NCI-H82 treated with DMSO at 0.1 percent for 48 hours (cell line): ENCODE measurements around the gene KLRB1.
"Not testable (repeated sequence)": the region's sequence is repeated elsewhere in the genome, so short reads cannot be mapped to it uniquely, and the experiment has no call there.

Experiments used
- DNase-seq: peaks from one replicate; lab custom pipeline; 2025; ENCODE audit not compliant: unreplicated experiment; lab: John Stamatoyannopoulos, UW

KLRB1 gene

GRCh38 chr12:9607716-9608115, at the start of gene KLRB1:
Gene KLRB1 (minus strand): TSS chr12:9607916. CDS start chr12:9607839, 77 bp downstream.
- no peak for DNase-seq

DNA sequence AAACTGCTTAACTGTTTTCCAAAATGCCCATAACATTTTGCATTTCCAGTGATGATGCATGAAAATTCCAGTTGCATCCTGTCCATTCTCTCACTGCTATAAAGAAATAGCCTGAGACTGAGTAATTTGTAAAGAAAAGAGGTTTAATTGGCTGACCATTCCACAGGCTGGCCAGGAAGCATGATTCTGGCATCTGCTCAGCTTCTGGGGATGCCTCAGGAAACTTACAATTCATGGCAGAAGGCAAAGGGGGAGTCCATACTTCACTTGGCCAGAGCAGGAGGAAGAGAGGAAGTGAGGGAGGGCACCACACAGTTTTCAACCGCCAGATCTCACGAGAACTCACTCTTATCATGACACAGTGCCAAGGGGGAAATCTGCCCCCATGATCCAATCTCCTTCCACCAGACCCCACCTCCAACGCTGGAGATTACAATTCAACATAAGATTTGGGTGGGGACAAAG, 43.6 kb upstream of the KLRB1 start:
- no peak for DNase-seq

DNA sequence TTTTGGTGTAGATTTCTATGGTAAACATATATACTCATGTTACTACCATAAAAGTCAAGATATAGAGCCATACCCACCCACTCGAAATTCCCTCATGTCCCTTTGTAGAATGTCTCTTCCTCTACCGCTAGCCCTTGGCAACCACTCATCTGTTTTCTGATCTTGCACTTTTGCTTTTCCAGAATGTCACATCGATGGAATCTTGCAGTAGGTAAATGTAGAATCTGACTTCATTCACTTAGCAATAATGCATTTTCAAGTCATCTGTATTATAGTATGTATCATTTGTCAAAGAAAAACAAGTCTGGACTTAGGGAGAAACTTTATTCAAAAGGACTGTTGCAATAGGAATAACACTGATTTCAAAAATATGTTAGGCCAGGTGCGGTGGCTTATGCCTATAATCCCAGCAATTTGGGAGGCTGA, 42.4 kb upstream of the KLRB1 start:
- DNase-seq, result no peak

DNA sequence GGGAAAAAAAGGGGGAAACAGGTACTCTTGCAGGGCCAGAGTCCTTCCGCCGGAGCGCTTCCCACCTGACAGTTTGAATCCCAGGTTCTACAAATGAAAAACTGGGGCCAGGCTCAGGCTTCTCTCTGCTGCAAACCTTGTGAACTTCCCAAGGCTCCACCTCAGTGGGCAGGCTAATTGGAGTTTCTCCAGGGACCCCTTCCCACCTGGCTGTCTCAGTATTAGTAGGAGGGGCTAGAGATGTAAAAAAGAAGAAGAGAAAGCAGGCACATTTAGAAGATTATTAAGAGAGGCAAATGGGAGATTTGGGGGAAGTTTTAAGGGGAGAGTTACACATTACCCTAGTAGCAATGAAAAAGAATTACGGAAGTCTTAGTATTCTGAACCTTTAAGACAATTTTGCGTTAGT, 41.8 kb upstream of the KLRB1 start:
- no peak for DNase-seq

DNA sequence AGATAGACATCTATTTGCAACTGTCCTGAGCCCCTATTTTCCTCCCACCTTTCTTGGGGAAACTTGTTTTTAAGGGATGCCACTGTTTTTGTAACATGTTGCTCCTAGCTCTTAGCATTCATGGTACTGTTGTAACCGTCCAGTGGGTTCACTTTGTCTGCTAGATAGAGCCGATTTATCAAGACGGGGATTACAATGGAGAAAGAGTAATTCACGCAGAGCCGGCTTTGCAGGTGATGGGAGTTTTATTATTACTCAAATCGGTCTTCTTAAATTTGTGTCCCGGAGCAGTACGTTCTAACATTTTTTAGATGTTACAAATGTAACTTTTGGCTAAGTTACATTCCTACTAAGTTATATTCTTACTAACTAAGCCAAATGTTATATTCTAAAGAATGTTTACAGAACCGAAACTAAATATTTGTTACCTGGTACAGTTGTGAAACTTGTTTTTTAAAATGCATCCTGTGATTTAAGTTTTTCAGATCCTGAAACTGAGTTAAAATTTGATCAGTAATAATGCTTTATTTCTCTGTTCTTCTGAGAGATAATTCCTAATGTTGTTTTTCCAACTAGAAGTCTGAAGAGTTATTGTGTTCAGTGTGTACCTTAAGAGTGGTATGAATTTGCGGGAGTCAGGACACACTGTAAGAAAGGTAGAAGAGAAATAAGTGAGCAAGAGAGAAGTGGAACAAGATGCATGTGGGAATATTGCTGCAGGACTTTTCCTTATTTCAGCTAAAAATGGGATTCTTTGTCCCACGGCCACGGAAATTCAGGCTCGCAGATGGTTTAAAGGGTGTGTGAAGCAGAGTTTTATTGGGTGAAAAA, 41.2 kb upstream of the KLRB1 start:
- DNase-seq, result no peak

DNA sequence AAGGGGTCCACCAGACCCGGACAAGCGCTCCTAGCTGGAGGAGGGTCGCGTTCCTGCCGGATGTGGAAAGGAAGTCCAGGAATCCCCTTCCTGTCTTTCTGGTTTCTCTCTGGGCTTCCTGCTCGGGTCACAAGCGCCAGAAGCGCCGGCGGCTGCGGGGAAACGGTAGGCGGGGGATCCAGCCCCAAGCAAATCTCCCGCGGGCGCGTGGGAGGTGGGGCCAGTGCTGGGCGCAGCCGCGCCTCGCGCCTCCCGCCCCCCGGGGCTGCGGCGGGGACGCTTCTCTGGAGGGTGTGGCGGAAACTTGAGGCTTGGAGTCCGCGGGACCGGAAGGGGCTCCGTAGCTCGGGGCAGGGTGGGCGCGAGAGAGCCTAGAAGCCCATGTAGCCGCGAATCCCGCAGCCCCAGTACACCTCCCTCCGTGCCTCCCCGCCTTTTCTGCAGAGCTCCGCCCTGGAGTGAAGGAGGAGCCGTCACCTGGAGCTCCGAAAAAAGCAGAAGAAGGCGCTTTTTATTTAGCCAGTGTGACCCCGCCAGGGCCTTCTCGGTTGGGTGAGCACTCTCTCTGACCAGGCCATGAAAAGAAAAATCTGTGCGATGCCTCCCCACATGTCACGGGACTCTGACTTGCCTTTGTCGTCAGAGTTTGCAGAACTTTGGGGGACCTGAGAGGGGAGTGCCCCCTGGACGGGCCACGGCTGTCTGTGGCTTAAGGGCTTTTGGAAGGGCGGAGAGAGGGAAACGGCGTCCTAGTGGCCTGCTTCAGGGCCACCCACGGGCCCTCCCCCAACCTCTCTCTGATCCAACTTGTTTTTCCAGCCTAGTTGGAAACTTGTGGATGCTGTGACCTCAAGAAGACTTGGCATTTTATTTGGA, 40.3 kb upstream of the KLRB1 start:
- DNase-seq, result peak; percentile 55

DNA sequence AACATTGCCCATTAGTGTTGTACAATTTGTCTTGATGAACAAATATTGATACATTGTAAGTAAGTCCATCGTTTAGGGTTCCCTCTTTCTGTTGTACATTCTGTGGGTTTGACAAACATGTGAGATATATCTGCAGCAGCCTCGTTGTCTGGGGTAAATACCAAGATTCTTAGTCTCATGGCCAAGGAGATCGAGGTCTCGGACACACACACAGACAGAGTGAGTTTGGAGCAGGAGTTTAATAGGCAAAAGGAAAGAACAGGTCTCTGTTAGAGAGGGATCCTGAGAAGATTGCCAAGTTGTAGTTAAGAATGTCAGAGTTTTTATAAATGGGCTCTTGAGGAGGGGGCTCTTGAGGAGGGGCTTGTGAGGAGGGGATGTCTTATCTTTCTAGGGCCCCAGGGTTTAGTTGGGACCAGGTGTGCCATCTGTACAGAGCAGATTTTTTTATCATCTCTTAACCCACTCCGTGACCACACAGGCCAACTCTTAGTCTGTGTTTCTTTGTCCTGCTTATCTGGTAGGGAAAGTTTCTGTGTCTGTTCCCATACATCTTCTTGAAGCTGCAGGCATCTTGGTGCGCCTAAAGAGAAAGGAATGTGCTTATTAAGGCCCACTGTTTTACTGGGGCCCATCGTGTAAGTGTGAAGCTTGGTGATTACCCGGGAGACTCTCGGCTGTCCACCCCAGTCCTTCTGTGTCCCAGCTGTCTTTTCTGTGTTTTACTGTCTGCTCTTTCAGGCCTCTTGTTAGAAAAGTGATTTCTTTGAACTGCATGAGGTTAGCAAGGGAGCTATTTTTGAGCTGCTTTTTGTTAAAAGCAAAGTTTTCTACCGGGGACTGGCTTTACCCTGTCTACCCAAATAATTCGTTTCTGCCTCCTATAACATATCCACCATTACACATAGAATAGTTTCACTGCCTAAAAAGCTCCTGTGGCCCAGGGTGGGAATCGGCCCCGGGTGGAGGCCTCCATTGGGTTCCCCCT, 39.4 kb upstream of the KLRB1 start:
- no peak for DNase-seq

DNA sequence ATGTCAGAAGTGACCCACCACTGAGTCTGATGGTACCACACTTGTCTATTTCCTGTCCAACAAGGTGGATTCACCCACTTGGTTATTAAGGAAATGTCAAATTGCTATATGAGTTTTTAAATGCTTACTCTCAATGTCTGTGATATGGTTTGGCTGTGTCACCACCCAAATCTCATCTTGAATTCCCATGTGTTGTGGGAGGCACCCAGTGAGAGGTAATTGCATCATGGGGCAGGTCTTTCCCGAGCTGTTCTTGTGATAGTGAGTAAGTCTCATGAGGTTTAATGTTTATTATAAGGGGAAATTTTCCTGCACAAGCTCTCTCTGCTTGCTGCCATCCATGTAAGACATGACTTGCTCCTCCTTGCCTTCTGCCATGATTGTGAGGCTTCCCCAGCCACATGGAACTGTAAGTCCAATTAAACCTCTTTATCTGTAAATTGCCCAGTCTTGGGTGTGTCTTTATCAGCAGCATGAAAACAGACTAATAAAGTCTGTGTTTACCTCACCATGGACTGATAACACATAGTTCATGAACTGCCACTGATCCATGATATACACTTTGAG, 37.4 kb upstream of the KLRB1 start:
- DNase-seq, result not testable (repeated sequence)

- DNase-seq, result no peak
Observed at GRCh38 chr12:9643266-9643660, 35.5 kb upstream of the KLRB1 start.

GRCh38 chr12:9642606-9643265, 35.0 kb upstream of the KLRB1 start:
- no peak for DNase-seq

DNA sequence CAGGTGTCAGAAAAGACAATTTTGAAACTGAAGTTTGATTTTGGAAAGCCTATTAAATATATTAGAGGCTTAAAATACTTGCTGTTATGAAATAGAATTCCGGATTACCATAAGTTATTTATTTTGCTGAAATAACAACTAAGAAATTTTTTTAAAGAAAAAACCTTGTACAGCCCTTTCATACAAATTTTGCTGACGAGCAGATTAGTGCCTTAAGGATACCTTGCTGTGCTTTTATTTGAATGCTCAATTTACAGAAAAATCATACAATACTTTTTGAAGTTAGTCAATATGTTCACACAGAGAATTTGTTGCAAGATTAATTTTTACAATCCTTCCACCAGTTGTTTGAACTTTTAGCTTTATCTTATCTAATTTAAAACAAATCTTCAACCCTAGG, 32.3 kb upstream of the KLRB1 start:
- DNase-seq, result no peak

GRCh38 chr12:9636851-9637206, 29.1 kb upstream of the KLRB1 start:
- no peak for DNase-seq

GRCh38 chr12:9636150-9636850, 28.6 kb upstream of the KLRB1 start:
- no peak for DNase-seq

DNA sequence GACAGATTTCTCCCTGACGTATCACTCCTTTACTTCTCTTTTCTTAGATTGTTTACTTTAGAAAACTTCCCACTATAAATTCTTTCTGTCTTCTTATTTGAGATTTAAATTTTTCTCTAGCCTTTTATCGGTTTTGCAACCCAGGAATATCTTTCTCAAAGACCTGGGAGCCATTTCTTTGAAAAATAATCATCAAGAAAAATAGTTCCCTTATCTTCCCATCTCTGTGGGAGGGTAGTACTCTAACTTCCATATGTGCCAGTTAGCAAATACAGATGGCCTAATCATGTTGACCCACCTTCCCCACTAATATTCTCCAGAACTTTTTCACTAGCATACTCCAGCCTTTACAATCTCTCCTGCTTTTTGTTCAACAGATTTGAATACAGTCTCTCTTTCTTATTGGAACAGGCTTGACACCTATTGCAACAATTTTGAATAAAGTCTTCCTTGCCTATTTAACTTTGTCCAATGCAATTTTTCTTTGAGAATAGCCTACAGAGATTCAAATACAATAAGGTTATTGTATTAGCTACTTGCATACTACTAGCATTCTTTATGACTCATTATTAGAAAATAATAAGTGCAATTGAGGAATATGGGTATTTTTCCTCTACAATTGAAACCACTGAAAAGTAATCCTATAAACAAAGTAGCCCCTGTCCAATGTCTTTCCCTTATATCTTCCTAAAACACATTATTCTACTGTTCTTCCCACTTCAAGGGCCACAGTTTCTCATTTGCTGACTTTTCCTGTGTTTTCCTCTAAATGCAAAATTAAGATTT, 27.4 kb upstream of the KLRB1 start:
- DNase-seq, result no peak

DNA sequence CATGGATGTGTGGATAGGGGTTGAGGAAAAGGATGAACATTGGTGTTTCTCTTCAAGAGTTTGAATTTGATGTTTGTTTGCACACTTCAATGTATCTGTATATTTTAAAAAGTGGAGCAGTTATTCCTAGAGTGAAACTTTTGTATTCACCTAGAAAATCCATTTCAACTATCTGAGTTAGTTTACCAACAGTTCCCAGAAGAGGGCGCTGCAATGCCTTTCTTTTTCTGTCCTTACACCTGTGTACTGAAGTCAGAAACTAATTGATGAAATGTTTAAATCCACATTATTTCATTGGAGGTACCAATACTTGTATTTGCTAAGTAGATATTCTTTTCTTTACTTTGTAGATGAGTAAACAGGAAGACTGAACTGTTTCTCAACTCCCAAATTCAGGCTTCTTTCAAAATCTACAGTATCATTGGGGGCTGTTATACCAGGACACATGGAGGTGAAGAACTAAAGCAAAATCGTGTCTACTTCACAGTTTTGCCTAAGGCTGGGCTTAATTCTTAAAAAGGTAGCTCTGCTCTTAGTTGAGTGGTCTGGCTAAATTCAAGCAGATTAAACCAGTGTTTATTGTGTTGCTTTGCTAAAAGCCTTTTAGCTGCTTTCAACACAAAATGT, 26.6 kb upstream of the KLRB1 start:
- DNase-seq, result no peak

- no peak for DNase-seq
Observed at GRCh38 chr12:9632766-9633165, 25.1 kb upstream of the KLRB1 start.

DNA sequence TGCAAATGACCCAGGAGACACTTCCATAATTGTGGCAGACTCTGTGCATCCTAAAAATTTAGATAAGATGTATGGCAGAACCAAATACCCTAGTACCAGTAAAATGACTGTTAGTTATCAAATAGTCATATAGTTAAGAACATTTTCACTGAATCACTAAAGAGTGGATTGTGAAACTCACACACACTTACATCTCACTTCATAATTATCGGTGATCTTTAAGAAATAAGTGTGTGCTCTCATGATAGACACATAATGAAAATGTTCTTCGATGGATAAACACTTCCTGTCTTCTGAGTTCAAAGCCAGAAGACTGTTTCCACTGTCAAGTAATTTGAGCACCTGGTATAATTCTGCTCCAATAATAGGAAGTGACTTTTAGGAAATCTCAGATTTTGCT, 19.1 kb upstream of the KLRB1 start:
- no peak for DNase-seq

DNA sequence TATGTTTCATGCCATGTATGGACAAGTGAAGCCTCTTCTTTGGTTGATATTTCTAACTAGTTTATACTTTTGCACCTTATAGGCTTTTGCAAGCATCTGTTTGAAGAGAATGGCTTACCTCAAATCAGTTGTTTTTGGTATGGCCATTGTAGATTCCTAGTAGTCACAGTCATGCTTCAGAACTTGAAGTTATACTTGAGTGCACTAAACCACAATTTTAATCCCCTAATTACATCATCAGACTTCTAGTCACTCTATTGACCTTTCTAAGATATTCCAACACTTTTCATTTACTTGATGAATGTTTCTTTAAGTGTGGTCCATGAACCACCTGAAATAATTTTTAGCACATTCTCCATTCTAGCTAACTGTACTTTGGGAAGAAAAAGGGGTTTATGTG, 18.6 kb upstream of the KLRB1 start:
- DNase-seq, result no peak
